ENCODE results near the gene CXXC5. TPM values are rescaled to one million over a fixed set of nuclear protein-coding genes. Genes with fewer than 3 reads are reported as not detected.

The CXXC5 gene
- total RNA-seq, 4 donors from 2014 or later, result 52.3 to 81.8 (median 62.6) TPM

GRCh38 chr5:139705655-139706587 lies 57.8 kb downstream of the CXXC5 start:
- Histone ChIP-seq H3K9me3 (no peaks in the 10 kb centered on the region), H3K36me3 (no peaks in the 10 kb centered on the region), H3K4me1 (peaks cover 16 to 40% of the 10 kb centered on the region in 2 donors), H3K27ac (no peak overlapping the region), H3K4me3 (replicated peaks in 1 of 3) (no peak overlapping the region), H3K27me3 (no peaks in the 10 kb centered on the region)
- DNase-seq, result no peak
- 78 to 85% methylated on average over 9 to 10 of the region's 10 CpGs for WGBS, 2 donors
- intact Hi-C loops (cut with DNase I), result no loop called here
- TF ChIP-seq CTCF (IDR thresholded peaks at IDR 0.05) (no peak), POLR2A (IDR thresholded peaks at IDR 0.05) (no peak)

- H3K4me1 ChIP-seq, result peaks cover 24 to 42% of the 10 kb centered on the region in 2 donors
- intact Hi-C loops (cut with DNase I), result no loop called here
- WGBS, 2 donors, result 79 to 82% methylated on average over 5 of the region's 5 CpGs
- H3K27ac ChIP-seq, result peak overlapping the region in 1 of 3 donors; percentile 46
- no peaks in the 10 kb centered on the region for H3K36me3 ChIP-seq
- no peak overlapping the region for H3K4me3 ChIP-seq (replicated peaks in 1 of 3)
- H3K27me3 ChIP-seq, result no peaks in the 10 kb centered on the region
- no peak for DNase-seq
- TF ChIP-seq POLR2A (IDR thresholded peaks at IDR 0.05) (no peak), CTCF (IDR thresholded peaks at IDR 0.05) (no peak)
- H3K9me3 ChIP-seq, result no peaks in the 10 kb centered on the region
Observed at GRCh38 chr5:139707445-139708003, 59.4 kb downstream of the CXXC5 start.

- H3K27me3 ChIP-seq, result no peaks in the 10 kb centered on the region
- 38 to 56% methylated on average over 4 of the region's 4 CpGs for WGBS, 2 donors
- H3K4me1 ChIP-seq, result peaks cover 24 to 42% of the 10 kb centered on the region in 2 donors
- peak overlapping the region in 1 of 3 donors; percentile 46 for H3K27ac ChIP-seq
- intact Hi-C loops (cut with DNase I), result no loop called here
- H3K4me3 ChIP-seq (replicated peaks in 1 of 3), result no peak overlapping the region
- peak in 1 of 2 donors; percentile 43 for DNase-seq
- no peaks in the 10 kb centered on the region for H3K36me3 ChIP-seq
- no peaks in the 10 kb centered on the region for H3K9me3 ChIP-seq
- TF ChIP-seq CTCF (IDR thresholded peaks at IDR 0.05), result no peak
- TF ChIP-seq POLR2A (IDR thresholded peaks at IDR 0.05), result no peak
Observed at GRCh38 chr5:139708434-139708861, 60.3 kb downstream of the CXXC5 start.

- Histone ChIP-seq H3K9me3 (no peaks in the 10 kb centered on the region), H3K27me3 (no peaks in the 10 kb centered on the region), H3K27ac (peak overlapping the region in 2 of 3 donors; percentile 23 to 46), H3K36me3 (no peaks in the 10 kb centered on the region), H3K4me3 (replicated peaks in 1 of 3) (peak overlapping the region in 1 of 3 donors; percentile 11), H3K4me1 (peaks cover 24 to 42% of the 10 kb centered on the region in 2 donors)
- peak; percentile 58 to 70 for DNase-seq
- intact Hi-C loops (cut with DNase I), result no loop called here
- no peak for TF ChIP-seq POLR2A (IDR thresholded peaks at IDR 0.05)
- no peak for TF ChIP-seq CTCF (IDR thresholded peaks at IDR 0.05)
- 14 to 25% methylated on average over 10 to 14 of the region's 44 CpGs for WGBS, 2 donors
Observed at GRCh38 chr5:139708877-139709581, 60.9 kb downstream of the CXXC5 start.
